AG08396 (cell line): ENCODE results near the gene IMPDH1.

Source experiments
- DNase-seq: peaks from one replicate; pipeline ENCODE4 v3.0.0; 2012; ENCODE audit warnings: low spot score, mixed read lengths

Gene IMPDH1

DNA sequence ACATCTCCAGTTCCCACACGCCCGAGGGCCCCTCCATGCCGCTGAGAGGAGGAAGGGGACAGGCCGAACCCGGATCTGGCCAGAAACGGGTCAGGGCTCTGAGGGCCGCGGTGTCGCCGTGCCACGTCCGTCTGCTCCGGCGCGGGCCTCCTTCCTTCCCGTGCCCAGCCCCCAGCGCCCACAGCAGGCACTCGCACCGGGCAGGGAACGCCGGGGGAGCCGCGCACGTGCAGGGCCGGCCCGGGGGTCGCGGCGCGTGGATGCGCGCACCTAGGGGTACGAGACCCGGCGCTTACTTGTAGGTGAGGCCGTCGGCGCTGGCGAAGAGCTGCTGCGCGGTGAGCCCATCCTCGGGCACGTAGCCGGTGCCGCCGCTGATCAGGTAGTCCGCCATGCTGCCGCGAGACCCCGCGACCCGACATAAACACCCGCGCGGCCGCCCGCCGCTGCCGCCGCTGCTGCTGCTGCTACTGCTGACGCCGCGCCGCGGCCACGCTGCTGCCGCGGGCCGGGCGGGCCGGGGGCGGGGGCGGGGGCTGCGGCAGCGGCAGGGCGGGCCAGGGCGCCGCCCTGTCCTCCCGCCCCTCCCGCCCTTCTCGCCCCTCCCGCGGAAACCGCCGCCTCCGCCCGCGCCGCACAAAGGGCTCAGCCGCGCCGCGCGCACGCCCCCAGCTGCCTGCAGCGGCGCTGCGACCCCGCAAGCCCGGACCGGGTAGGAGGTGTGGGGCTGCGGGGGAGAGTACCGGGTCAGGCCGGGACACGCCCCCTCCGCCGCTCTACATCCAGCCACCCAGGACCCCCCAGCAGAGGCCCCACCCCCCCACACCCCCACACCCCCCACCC lies 4.1 kb downstream of the IMPDH1 start:
- peak; percentile 89 for DNase-seq

DNA sequence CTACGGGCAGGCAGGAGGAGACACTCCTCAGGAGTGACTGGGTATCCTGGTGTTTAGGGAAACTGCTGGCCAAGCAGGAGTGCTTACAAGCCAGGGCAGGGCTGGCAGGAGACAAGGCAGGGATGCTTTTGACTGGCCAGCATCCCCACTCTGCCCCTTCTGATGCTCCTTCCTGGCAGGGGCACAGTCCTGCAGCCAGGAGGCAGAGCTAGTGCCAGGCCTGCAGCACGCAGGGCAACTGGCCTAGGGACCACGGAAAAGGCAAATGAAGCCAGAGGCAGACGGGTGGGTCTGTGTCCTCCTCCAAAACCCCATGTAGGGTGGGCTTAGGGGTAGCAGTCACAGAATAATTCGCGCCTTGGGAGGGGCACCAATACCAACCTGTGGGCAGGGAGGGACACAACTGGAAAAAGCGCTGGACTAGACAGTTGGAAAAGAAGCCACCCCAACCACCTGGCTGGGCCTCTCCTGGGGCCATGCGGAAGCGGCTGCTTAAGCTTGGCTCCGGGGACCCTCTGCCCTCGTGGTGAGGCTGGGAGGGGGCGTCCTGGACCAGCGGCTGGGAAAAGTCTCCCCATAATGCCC lies 4.8 kb downstream of the IMPDH1 start:
- DNase-seq: no peak

DNA sequence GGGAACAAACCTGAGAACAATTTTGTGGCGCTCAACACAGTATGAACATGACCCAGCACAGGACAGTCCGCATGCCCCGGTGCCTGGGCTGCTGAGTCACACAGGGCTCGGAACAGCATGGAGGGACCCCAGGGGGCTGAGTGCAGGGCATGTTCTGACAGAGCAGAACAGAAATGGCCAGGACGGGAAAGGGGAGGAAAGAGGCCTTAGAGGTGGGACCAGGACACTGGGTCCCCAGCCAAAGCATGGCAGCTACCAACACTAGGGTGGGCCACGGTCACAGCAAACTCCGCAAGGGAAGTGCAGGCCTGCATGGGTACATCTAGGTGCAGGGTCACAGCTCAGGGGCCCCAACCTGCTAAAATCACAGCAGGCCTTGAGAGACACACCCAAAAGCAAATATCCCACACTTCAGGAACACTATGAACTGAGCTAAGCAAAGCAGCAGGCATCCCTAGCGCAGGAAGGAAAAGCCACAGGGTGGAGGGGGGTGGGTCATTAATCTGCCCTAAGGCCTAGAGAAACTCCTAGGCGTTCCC lies 5.6 kb downstream of the IMPDH1 start:
- DNase-seq: no peak

DNA sequence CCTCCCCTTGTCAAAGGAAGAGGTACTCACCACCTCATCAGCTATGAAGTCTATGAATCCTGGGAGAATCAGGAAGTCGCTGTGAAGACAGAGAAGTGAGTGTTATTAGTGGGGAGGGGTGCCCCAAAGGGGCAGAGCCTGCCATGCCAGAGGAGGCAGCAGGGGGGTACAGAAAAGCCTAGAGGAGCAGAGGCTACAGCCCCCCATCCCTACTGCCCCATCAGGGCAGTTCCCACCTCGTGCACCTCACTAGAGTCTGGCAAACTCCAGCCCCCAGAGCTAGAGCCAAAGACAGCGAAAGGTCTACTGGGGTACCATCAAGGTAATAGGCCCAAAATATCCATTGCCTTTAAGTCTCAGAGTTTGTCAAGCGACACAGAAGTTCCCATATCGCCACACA lies 6.1 kb downstream of the IMPDH1 start:
- no peak for DNase-seq

DNA sequence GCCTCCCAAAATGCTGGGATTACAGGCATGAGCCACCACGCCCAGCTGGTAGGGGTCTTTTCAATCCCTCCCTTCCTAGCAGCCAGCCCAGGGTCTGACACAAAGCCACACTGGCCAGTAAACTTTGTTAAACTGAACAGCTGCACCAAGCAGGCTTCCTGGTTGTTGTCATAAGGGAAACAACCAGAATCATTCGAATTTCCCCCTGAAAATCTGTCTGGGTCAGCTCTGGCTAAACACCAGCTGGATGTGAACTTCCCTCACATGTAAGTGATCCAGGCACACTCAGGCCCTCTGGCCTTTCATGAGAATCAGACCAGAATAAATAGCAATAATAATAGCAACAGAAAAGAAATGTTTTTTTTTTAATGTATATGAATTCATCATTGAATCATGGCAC lies 7.4 kb downstream of the IMPDH1 start:
- DNase-seq: no peak

DNA sequence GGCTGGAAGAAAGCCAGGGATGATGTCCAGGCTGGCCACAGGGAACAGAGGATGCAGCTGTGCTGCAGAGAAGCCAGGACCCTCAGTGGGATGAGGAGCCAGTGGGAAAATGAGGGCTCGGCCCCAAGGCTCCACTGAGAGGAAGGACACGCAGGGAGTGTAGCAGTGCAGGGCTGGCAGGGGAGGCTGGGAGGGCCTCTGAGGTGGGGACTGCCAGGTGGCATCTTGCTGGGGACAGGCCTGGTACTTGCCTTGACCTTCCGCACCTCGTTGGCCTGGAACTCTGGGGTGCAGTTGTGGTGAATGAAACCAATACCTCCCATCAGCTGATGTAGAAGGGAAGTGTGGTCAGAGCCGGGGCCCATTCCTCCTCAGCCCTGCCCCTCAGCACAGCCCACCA lies 9.2 kb downstream of the IMPDH1 start:
- DNase-seq: no peak

DNA sequence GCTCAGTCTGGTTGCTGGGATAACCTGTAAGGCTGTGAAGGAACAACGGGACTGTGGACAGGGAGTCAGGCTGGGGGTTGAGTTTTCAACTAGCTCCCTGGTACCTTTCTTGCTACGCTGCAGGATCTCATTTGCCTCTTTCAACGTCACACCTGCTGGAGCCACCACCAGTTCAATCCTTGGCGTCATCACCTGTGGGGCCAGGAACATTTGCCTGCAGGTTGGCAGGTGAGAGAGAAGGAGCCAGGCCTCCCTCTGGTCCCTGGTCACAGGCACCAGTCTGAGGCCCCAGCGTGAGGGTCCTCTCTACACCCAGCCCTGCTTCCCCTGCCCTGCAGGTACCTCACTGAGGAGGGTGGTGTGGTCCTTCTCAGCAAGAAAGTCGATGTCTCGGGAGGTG lies 9.8 kb downstream of the IMPDH1 start:
- DNase-seq: no peak

DNA sequence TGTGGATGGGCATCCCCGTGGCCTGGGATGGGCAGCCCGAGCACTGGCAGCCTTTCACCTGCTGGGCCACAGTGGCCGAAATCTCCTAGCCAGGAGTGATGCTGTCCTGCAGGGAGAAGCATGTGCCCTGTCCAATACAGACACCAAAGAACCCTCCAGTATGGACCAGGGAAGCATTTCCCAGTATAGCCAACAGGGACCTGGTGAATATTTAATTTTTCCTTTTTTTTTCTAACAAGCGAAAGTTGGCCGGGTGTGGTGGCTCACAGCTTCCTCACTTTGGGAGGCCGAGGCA lies 11.0 kb downstream of the IMPDH1 start:
- DNase-seq: no peak

DNA sequence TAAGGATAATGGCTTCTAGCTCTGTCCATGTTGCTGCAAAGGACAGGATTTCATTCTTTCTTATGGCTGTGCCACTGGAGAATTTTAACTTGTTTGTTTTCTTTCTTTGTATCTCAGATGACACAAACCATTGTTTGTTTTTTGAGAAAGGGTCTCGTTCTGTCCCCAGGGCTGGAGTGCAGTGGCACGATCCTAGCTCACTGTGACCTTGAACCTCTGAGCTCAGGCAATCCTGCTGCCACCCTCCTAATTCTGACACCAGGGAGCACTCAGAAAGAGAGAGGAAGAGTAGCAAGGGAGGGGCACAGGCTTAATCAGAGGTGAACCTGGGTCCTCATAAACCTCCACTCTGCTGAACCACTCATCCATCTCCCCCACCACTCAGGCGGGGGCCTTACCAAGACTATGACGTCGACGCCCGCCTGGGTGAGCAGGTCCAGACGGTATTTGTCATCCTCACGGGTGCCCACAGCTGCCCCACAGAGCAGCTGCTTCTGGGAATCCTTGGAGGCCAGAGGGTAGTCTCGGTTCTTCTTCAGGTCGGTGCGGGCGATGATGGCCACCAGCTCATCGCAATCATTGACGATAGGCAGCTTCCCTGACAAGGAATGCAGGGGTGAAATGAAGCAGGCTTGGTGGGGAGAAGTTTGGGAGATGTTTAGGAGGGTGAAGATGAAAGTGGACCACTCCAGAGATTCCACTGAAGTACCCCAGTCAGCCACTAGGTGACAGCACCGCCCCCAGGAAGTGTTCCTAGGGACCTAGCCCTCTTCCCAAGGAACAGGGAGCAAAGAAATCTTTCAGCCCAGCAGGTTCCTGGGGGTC lies 11.6 kb downstream of the IMPDH1 start:
- DNase-seq: peak; percentile 72

DNA sequence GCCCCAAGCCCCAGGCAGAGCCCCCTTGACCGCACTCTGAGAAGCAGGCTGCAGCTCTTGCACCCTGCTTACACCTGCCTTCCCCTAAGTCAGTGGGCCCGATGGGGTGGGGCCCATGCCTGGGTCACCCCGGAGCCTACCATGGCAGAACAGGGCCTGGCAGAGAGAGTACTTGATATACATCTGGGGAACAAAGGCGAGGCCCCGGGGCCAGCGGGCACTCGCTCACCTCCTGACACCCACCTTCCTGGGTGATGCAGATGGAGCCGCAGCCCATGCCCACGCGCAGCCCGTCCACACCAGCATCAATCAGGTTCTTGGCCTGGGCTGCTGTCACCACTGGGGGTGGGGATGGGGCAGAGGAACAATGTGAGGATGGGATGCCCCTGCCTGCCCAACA lies 13.4 kb downstream of the IMPDH1 start:
- no peak for DNase-seq

DNA sequence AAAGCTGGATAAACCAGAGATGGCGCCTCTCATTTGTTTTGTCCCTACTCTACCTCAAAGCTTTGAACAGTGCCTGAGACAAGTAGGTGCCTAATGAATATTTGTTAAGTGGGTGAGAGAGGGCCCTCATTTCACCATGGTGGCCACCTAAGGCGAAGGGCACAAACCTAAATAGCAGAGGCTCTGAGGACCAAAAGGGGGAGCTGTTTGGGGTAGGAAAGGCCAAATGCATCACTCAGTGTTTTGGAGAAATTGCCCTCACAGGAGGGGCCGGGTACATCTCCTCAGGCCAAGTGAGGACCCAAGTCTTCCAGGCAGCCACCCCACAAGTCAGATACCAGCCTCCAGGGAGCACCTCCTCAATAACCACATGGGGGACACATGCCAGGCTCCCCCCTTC lies 14.0 kb downstream of the IMPDH1 start:
- DNase-seq: no peak

DNA sequence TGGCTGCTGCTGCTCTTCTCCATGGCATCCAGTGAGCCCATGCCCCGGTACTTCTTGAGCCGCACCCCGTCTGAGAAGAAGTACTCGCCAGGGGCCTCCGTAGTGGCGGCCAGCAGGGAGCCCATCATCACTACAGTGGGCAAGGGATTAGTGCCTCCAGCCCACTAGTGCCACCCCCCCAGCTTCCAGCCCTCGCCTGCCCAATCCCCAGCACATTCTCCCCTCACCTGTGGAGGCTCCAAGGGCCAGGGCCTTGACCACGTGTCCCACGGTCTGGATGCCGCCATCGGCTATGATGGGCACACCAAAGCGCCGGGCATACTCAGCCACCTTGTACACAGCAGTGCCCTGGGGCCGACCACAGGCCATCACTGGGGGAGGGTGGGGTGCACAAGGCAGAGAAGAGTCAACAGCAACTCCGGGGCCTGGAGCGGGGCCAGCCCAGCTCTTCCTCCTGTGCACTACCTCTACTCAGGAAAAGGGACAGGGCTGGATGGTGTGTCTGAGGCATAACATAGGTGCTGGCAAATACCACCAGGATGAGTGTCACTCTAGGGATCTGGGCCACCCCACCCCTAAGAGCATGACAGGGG lies 14.8 kb downstream of the IMPDH1 start:
- DNase-seq: no peak

DNA sequence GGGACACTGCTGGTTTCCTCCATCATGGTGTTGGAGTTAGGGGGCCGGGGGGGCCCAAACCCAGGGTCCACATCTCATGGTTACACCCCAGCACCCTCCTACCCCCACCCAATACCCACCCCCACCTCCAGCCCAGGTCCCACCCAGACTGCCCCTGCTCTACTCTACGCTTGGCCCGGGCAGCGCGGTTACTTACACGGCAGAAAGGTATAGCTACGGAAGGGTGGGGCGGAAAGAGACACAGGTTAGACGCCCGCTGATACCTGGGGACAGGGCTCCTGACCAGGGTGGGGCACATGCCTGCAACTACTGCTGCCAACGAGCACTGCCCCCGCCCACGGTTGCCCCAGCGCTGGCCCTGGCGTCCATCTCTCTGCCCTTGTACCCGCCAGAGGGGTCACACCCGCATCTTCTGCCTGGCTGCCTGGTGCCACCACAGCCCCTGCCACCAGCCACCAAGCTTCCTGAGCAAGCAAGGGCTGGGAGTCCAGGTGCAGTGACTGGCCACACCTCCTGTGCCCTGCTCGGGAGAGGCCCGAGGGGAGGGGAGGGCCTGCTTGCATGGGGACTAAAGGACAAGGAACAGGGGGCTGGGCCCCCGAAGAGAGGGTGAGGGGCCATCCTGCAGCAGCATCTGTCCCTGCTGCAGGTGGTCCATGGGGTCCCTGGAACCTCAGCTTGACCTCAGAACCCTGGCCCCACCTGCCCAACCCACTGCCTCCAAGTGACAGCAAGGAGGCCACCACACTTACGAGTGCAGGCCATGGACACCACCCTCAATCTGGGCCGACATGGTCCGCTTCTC lies 16.1 kb downstream of the IMPDH1 start:
- DNase-seq: no peak

DNA sequence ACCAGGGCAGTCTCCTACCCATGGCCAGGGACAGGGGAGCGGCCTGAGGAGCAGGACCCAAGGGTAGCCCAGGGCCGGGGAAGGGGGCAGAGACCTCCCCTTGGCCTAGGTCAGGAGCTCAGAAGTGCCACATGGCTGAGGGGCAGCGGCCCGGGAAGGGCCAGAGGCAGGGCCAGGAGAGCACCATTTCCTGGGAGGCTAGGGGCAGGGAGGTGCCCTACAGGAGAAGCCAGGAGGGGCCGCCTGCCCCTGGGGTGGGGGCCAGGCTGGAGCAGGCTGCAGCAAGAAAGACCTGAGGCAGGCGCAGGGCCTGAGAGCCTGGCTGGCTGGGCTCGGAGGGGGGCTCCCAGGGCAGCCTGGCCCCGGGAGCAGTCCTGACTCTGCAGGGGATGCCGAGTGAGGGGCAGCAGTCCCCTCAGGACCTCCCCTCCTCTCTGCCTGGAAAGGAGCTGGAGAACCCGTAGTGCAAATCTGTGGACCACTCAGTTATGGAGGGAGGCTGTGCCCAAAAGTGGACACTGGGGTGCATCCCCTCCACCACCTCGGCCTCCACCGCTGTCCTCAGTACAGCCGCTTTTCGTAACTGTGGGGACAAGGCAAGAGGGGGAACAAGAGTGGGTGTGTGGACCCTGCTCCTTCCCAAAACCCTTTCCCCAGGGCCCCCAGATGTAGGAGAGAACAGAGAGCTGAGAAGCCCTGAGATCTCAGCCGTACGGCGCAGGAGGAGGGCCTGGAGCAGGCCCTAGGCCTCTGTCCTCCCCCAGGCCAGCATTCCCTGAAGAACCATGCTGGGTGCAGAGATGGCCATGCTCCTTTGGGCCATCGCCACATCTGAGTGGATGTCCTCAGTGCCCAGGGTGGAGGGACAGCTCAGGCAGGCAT lies 17.1 kb downstream of the IMPDH1 start:
- no peak for DNase-seq

DNA sequence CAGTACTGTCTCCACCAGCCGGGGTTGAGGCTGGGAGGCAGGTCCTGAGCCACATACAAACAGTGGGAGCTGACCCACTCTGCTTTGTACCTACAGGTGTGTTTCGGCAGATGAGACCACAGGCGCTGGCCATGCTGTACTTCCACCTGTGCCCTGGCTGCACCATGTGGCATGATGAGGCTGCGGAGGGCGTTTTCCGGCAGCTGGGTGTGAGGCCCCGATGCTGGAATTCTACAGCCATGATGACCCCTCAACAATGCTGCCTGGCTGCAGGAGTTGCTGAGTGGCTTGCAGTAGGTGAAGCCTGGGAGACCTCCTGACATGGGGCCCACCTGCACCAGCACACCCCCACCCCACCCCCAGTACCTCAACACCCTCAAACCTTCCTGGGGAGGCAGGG lies 18.0 kb downstream of the IMPDH1 start:
- DNase-seq: no peak

DNA sequence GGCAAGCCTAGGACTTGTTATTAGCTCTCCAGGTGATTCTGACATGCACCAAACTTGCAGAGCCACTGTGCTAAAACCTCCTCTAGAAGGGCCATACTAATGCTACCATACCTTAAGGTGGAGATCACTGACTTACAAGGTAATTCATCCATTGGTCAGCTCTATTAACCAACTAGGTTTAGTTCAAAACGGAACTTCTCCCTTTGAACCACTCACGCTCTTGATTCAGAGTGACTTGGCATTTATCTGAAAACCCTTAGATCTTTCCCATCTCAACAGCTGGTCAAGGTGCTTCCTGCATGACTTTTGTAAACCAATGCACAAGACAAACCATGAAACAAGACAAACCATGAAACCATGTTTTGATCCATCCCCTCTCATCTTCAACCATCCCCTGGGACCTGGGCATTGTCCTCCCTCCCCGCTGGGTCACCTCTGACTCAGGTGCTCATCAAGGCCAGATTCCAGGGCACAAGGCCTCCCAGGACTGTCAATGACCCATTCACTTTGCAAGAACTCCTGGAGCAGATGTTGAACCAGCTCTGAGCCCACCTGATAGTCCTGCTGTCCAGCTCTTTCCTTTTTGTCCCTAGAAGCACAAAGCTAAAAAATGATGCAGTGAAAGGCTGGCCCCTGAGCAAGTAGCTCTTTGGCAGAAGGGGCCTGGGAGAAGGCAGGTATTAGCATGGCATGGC lies 18.8 kb downstream of the IMPDH1 start:
- DNase-seq: no peak

DNA sequence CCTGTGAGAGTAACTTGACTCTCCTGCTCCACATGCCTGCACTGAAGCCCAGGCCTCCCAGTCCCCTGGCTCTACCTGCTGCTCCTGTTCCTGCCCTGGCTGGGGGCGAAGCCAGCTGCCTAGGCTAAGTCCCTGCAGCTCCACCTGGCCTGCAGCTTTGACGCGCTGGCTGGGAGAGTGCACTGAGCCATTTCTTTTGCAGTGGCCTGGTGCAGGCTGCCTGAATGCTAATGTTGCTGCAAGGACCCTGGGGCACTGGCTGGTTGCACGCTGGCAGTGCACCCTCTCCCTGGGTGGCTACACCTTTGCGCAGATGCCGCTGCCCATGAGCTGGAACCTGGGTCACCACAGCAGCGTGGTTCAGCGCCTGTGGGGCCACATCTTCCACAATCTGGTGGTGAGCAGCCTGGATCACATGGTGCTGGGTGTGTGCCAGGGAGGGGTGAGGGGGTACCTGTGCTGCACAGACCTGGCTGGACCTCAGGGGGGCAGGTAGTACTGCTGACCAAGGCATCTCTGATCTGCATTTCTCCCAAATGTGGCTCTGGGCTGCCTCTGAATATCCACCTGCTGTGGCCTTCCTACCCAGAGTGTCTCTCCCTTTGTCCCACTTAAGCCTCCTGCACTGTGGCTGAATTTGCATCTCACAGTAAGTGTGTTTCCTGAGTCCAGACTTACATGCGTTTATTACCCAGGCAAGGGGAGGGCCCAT lies 20.0 kb downstream of the IMPDH1 start:
- DNase-seq: no peak

DNA sequence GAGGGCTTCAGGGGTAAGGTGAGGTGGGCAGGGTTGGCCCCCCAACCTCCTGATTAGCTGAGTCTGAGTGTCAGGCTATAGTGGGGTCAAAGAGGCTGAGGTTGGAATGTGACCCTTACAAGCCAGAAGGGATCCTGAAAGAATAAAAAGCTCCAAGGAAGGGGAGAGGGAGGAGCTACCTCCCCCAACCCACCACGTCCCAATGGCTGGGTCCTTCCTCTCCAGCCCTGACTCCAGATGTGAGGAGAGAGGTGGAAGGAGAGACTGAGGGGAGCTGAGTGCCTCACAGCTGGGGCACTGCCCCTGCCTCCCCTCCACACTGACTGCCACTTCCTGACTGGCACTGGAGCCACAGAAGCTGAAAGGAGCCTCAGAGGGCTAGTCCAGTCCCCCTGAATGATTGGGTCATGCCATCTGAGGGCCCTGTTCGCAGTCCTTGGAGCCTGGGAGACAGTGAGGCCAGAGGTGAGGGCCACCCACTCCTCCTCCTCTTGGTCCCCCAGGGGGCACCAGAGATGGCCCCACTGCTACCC lies 20.6 kb downstream of the IMPDH1 start:
- DNase-seq: no peak

DNA sequence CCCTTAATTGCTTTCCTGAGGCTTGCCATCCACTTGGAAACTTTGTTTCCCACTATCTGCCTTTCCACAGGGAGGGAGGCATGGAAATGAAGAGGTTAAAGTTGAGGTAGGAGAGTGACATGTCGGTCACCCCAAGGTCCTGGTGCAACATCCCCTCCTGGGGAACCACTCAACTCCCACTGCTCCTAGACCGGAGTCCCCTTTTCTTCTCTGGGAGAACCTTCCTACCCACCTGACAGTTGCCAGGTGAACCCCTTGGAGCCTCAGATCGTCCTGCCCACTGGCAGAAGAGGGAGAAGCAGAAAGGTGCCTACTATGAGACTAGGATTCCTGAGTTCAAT lies 21.7 kb downstream of the IMPDH1 start:
- no peak for DNase-seq
